K562 (cell line): Measurements from ENCODE around the gene PRRC2A. TPM values are rescaled to one million over a fixed set of nuclear protein-coding genes. Genes with fewer than 3 reads are reported as not detected.

Source experiments
- ELK1 ChIP-seq: sonication (generic); formaldehyde crosslinking; IDR thresholded peaks from 2 replicates; pipeline ENCODE4 v1.8.1; 2022; ENCODE audit warnings: missing genetic modification reagents
- FOXJ2 ChIP-seq: fragments of 200-800 bp; sonication (Bioruptor generic); IDR thresholded peaks from 2 replicates; pipeline ENCODE4 v1.6.1; 2016; ENCODE audit warnings: missing genetic modification characterization, missing compliant biosample characterization
- JUNB ChIP-seq: fragments of 450-650 bp; formaldehyde crosslinking; conservative IDR thresholded peaks from 2 replicates; pipeline ENCODE4 v1.4.0; 2020; ENCODE audit warnings: mild to moderate bottlenecking
- MLX ChIP-seq, 2 experiments: fragments of 450-650 bp in 1 of 2; sonication (generic) in 1 of 2; formaldehyde crosslinking; conservative IDR thresholded peaks; 2 replicates each; pipeline versions ENCODE4 v1.4.0 to v1.8.1; 2020 to 2022; ENCODE audit warnings: mild to moderate bottlenecking in 1 of 2, missing genetic modification reagents in 1 of 2
- NRF1 ChIP-seq, 2 experiments: fragments of 450-650 bp; IDR thresholded peaks in 1 of 2; conservative IDR thresholded peaks in 1 of 2; 2 replicates each; pipeline ENCODE4 v1.6.1; 2014; ENCODE audit warnings: mild to moderate bottlenecking in 2 of 2
- PBX2 ChIP-seq, 2 experiments: IDR thresholded peaks in 1 of 2; conservative IDR thresholded peaks in 1 of 2; 2 replicates each; pipeline ENCODE4 v1.6.1; 2016; ENCODE audit warnings: low read depth in 2 of 2, mild to moderate bottlenecking in 1 of 2, missing compliant biosample characterization in 1 of 2, missing genetic modification characterization in 1 of 2, moderate library complexity in 1 of 2
- PHB ChIP-seq: fragments of 250-450 bp; sonication (Bioruptor Pico); IDR thresholded peaks from 2 replicates; pipeline ENCODE4 v1.5.0; 2021
- PTTG1 ChIP-seq: fragments of 450-650 bp; IDR thresholded peaks from 2 replicates; pipeline ENCODE4 v1.6.1; 2016; ENCODE audit warnings: low read depth, mild to moderate bottlenecking, missing genetic modification characterization, missing compliant biosample characterization
- TCF3 ChIP-seq: sonication (generic); formaldehyde crosslinking; IDR thresholded peaks from 2 replicates; pipeline ENCODE4 v1.4.0; 2020; ENCODE audit warnings: mild to moderate bottlenecking, missing genetic modification reagents
- TSC22D4 ChIP-seq: fragments of 450-650 bp; IDR thresholded peaks from 2 replicates; pipeline ENCODE4 v1.6.1; 2016; ENCODE audit warnings: missing genetic modification characterization, missing biosample characterization, control low read depth
- polyA plus RNA-seq, 8 experiments: library from polyadenylated mRNA; depleted of rRNA in 4 of 8; stranded (reverse) in 5 of 8; unstranded in 3 of 8; fragments of >200 nt; fragmentation: Nextera tagmentation in 2 of 8; fragmentation: Illumina TruSeq in 1 of 8; extraction: Ambion mirVana in 2 of 8; extraction: Trizol in 1 of 8; gene quantifications; 2 replicates each; pipeline versions ENCODE4 v1.2.1 to v1.2.3, GENCODE V29; 2011 to 2014; ENCODE audit warnings: inconsistent platforms in 1 of 8, missing spikeins in 1 of 8
- total RNA-seq, 7 experiments: library from RNA; depleted of rRNA in 6 of 7; stranded (reverse); fragments of >200 nt in 6 of 7; fragmentation: Illumina TruSeq in 2 of 7; extraction: Trizol in 2 of 7; gene quantifications; 2 replicates each; pipeline versions ENCODE4 v1.2.1 to v1.2.3, GENCODE V29; 2011 to 2021; ENCODE audit warnings: low replicate concordance in 1 of 7
- TF ChIP-seq, protein P1 (sequence below): fragments of 450-650 bp; IDR thresholded peaks from 2 replicates; pipeline ENCODE4 v1.7.0; 2016; ENCODE audit warnings: borderline replicate concordance
- TF ChIP-seq, protein P2 (sequence below): fragments of 450-650 bp; formaldehyde crosslinking; conservative IDR thresholded peaks from 2 replicates; pipeline ENCODE4 v1.4.0; 2022; ENCODE audit warnings: mild to moderate bottlenecking, missing genetic modification characterization
- TF ChIP-seq, protein P3 (sequence below): fragments of 250-450 bp; sonication (Bioruptor Pico); IDR thresholded peaks from 2 replicates; pipeline ENCODE4 v1.8.0; 2021; ENCODE audit warnings: moderate library complexity, mild to moderate bottlenecking, inconsistent platforms
- TF ChIP-seq, protein P4 (sequence below): sonication (generic); formaldehyde crosslinking; IDR thresholded peaks from 2 replicates; pipeline ENCODE4 v1.8.0; 2022; ENCODE audit warnings: mild to moderate bottlenecking, missing genetic modification reagents

The PRRC2A gene
- total and polyA plus RNA-seq, 9 of the 15 experiments (the other 6 are each of a cell fraction or from before 2014, with no cell fraction given): 1.0 to 332 (median 63.0) TPM

DNA sequence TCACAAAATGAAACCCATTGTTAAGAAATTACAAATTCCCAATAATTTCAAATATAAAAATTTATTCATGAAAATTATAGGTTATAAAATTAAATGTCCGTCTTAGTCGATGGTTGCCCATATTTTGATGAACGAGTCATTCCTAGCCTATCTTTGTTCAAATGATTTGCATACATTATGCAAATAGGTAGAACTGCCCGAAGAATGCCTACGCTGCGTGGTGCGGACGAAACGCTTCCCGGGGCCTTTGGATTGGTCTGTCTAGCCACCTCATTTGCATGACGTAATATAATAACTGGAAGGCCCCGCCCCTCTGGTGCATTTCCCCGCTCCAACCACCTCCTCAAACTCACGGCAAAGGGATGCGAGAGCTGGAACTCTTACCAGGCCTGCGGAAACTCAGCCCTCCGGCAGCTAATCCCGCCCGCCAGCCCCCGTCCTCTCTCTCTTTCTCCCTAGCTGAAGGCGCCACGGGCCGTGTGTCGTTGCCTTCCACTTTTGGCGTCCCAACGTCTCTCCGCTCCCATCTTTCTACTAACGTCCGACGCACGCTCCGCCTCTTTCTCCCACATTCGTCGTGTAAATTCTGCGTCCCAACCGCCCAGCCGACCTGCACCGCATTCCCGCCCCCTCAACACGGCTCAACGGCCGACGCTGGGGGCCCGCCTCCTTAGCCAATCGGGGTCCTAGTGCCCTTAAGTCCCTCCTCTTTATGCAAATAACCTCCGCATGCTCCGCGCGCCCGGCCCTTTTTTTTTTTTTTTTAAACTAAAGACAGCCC, 520 bp upstream of the PRRC2A start (continued):
- TF ChIP-seq, protein P1, sequence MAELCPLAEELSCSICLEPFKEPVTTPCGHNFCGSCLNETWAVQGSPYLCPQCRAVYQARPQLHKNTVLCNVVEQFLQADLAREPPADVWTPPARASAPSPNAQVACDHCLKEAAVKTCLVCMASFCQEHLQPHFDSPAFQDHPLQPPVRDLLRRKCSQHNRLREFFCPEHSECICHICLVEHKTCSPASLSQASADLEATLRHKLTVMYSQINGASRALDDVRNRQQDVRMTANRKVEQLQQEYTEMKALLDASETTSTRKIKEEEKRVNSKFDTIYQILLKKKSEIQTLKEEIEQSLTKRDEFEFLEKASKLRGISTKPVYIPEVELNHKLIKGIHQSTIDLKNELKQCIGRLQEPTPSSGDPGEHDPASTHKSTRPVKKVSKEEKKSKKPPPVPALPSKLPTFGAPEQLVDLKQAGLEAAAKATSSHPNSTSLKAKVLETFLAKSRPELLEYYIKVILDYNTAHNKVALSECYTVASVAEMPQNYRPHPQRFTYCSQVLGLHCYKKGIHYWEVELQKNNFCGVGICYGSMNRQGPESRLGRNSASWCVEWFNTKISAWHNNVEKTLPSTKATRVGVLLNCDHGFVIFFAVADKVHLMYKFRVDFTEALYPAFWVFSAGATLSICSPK: no peak
- peak; percentile 85; the same call in 1 of the 2 replicates for TF ChIP-seq PHB (CRISPR knock-in tag)
- no peak for TF ChIP-seq ELK1 (CRISPR knock-in tag)
- TF ChIP-seq, protein P2, sequence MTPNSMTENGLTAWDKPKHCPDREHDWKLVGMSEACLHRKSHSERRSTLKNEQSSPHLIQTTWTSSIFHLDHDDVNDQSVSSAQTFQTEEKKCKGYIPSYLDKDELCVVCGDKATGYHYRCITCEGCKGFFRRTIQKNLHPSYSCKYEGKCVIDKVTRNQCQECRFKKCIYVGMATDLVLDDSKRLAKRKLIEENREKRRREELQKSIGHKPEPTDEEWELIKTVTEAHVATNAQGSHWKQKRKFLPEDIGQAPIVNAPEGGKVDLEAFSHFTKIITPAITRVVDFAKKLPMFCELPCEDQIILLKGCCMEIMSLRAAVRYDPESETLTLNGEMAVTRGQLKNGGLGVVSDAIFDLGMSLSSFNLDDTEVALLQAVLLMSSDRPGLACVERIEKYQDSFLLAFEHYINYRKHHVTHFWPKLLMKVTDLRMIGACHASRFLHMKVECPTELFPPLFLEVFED (CRISPR knock-in tag): peak; percentile 97
- peak; percentile 92 for TF ChIP-seq JUNB (CRISPR knock-in tag)
- TF ChIP-seq TCF3 (CRISPR knock-in tag): no peak
- TF ChIP-seq PBX2 (CRISPR knock-in tag; IDR thresholded peaks at IDR 0.05; ENCODE audit: low read depth): no peak
- TF ChIP-seq PBX2 (tag; conservative IDR thresholded peaks at IDR 0.05; ENCODE audit: low read depth): no peak
- TF ChIP-seq PTTG1 (tag): no peak
- no peak for TF ChIP-seq TSC22D4 (tag)
- TF ChIP-seq MLX (CRISPR knock-in tag; conservative IDR thresholded peaks at IDR 0.05): peak; percentile 75 to 80; a peak in 2 of 4 replicates
- TF ChIP-seq, protein P3, sequence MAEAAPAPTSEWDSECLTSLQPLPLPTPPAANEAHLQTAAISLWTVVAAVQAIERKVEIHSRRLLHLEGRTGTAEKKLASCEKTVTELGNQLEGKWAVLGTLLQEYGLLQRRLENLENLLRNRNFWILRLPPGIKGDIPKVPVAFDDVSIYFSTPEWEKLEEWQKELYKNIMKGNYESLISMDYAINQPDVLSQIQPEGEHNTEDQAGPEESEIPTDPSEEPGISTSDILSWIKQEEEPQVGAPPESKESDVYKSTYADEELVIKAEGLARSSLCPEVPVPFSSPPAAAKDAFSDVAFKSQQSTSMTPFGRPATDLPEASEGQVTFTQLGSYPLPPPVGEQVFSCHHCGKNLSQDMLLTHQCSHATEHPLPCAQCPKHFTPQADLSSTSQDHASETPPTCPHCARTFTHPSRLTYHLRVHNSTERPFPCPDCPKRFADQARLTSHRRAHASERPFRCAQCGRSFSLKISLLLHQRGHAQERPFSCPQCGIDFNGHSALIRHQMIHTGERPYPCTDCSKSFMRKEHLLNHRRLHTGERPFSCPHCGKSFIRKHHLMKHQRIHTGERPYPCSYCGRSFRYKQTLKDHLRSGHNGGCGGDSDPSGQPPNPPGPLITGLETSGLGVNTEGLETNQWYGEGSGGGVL (CRISPR knock-in tag): no peak
- no peak for TF ChIP-seq FOXJ2 (tag)
- peak; percentile 91 to 92 for TF ChIP-seq NRF1 (conservative IDR thresholded peaks at IDR 0.05 in 1 of 2, IDR thresholded peaks at IDR 0.05 in 1 of 2)
- TF ChIP-seq, protein P4, sequence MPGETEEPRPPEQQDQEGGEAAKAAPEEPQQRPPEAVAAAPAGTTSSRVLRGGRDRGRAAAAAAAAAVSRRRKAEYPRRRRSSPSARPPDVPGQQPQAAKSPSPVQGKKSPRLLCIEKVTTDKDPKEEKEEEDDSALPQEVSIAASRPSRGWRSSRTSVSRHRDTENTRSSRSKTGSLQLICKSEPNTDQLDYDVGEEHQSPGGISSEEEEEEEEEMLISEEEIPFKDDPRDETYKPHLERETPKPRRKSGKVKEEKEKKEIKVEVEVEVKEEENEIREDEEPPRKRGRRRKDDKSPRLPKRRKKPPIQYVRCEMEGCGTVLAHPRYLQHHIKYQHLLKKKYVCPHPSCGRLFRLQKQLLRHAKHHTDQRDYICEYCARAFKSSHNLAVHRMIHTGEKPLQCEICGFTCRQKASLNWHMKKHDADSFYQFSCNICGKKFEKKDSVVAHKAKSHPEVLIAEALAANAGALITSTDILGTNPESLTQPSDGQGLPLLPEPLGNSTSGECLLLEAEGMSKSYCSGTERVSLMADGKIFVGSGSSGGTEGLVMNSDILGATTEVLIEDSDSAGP (CRISPR knock-in tag): no peak
